Fibroblast of skin of right quadriceps (primary cell): ENCODE measurements around the gene RPN2.
A peak's percentile ranks its signal among the peaks of the same experiment; 100 is the strongest.

Source experiments
- DNase-seq: peaks from one replicate; pipeline ENCODE4 v3.0.0-alpha.2; 2013

RPN2 gene

DNA sequence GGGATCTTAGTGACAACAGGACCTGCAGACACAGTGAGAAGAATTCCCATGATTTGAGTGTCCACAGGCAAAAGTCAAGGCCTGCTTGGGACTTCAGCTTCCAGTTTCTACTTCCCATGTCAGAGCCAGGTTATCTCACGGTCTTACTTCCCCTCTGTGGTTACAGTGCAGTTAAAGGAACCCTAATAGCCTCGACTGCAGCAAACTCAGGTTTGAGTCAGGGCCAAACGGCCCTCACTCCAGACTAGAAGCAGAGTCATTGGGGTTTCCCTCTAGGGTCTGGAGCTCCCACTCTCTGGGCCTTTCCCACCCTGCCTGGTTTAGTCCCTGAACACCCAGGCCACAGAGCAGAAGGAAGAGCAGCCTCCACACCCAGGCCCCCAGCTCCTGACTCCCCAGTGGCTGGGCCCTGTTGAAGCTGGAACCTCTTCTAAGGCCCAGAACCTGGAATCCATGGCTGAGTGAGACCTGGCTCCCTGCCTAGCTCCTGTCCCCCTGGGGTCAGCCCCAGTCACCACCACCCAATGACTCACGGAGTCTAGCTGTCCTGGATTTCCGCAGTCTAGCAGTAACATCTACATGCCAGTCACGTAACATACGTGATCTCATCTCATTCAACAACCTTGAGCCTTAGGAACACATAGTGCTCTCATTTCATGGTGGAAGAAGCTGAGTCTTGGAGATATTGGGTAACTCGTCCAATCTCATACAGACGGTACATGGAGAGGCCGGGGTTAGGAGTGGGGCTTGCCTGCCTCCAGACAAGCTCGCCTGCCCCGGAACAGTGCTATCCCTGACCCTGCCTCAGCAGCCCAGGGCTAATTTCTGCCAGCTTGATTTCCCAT is 91.7 kb downstream of the RPN2 start:
- DNase-seq: peak; percentile 20

DNA sequence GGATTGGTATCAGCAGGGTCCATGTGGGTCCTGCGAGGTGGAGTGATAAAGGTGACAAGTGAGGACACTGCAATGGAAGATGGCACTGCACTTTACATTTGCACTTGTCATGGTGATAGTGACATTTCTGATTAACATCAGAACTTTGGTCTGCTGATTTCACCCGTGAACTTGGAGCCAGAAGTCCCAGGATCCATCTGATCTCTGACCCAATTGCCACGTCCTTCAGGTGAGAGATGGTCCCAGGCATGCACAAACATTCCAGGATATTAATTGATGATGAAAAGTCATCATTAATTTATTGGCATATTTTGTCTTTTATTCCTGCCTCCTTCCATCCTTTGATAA is 92.3 kb downstream of the RPN2 start:
- DNase-seq: no peak

DNA sequence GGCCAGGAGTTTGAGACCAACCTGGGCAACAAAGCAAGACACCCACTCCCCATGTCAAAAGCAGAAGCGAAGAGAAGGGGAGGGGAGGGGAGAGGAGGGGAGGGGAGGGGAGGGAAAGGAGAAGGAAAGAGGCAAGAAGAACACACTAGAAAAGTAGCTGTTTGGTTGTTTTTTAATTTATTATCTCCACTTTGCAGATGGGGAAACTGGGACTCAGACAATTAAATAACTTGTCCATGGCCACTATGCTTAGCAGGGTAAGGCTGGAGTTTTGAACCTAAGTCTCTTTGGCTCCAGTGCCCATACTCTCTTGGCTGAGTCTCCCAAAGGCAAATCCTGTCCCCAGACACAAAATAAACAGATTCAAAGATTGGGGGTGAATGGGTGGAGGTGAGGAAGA is 94.9 kb downstream of the RPN2 start:
- no peak for DNase-seq

DNA sequence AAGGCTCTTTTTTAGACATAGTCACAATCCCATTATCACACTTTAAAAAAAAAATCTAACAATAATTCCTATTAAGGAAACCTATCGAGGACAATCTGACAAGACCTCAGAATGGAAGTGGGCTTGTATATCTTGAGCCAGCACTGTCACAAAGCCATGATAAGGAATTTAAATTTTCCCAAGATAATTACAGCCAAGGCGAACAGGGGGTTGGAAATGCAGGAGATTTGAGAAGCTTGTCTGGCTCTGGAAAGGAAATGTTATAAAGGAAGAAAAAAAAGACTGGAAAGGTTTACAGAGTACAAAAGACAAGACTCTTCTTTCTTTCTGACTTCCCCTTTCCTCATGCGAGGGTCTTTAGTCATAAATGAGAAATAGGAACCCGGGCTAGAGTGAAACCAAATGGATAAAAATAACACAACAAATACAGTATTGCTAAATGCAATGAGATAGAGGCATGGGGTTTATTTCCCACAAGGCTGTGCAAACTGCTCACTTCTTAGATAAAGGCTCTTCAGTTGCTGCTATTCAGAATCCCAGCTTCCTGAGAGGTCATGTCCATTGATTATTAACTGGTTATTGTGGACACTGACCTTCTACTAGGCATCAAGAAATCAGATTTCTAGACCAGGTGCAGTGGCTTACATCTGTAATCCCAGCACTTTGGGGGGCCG is 95.9 kb downstream of the RPN2 start:
- no peak for DNase-seq

DNA sequence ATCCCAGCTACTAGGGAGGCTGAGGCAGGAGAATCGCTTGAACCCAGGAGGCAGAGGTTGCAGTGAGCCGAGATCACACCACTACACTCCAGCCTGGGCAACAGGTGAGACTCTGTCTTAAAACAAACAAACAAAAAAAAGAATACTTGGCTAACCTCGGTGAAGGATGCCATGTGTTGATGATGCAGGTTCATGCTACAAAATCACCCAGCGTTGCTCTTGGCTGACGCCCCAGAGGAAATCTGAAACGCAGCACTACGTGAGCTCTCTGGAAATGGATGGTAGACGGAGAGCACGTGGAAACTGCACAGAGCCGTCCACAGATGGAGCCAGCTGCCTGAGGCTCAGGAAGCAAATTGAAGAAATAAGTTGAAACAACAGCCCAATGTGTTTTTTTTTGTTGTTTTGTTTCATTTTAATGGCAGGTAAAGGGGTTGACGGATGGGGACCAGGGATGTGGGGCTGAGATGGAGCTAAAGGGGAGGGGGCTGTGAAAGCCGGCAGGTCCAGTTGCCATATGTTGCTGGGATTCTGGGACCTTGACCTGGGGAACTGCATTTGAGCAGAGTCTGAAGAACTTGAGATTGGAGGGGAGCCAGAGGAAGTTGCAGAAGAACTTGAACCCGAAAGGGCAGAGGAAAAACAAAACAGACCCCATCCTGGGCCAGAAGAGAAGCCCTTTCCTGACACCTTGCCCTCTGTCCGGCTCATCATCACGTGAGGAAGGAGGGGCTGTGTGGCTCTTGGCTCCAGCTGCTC is 97.5 kb downstream of the RPN2 start:
- DNase-seq: peak; percentile 75

- DNase-seq: no peak
These were observed 98.1 kb downstream of the RPN2 start for GRCh38 chr20:37277253-37277593.

- DNase-seq: peak; percentile 33
These were observed 99.9 kb downstream of the RPN2 start for GRCh38 chr20:37278966-37279590.

GRCh38 chr20:37279820-37280219 is 100.7 kb downstream of the RPN2 start:
- no peak for DNase-seq

- no peak for DNase-seq
These were observed 101.3 kb downstream of the RPN2 start for GRCh38 chr20:37280403-37280802.

DNA sequence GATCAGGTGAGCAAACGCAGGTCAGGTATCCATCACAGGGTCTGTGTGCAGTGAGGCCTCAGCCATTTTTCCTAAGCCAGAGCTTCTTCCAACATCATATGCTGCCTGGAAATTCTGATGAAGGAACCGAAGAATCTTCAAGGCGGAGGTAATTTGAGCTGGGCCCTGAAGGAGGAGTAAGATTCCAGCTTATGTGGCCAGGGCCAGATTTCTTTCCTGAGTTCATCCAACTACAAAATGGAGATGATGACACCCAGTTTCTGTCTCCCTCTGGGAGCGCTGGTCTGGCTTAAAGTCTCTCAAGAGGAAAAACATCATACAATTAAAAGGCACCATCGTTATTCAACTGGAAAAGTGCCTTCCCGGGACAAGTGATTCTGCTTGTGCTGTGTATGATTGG is 103.4 kb downstream of the RPN2 start:
- peak; percentile 79 for DNase-seq

DNA sequence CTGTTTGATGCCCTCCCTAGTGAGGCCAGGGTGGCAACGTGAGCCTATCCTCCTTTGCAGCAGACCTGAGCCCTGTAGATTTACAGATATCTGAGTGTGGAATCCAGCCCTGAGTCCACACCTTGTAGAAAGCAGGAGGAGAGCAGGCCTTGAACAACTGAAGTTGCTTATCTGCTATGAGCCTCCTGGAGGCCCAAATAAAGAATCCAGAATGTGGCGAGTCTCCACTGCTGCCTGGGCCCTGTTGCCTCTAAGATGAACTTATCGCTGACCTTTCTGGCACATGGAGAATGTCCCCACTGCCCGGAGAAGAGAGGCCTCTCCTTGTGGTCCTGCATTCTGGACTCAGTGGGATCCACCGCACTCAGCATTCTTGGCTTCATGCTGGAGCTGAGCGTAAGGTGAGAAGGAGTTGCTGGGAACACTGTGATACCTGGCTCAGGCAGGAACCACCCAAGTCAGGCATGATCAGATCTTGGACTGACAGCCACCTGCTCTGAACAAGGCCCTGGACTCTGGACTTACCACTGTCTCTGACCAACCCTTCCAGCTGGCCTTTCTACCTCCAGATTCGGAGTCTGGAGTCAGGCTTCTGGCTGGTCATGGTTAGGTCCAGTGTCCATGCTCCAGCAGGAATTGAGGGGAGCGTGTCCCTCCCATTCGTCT is 104.5 kb downstream of the RPN2 start:
- DNase-seq: no peak

- DNase-seq: no peak
These were observed 105.6 kb downstream of the RPN2 start for GRCh38 chr20:37284691-37285161.

DNA sequence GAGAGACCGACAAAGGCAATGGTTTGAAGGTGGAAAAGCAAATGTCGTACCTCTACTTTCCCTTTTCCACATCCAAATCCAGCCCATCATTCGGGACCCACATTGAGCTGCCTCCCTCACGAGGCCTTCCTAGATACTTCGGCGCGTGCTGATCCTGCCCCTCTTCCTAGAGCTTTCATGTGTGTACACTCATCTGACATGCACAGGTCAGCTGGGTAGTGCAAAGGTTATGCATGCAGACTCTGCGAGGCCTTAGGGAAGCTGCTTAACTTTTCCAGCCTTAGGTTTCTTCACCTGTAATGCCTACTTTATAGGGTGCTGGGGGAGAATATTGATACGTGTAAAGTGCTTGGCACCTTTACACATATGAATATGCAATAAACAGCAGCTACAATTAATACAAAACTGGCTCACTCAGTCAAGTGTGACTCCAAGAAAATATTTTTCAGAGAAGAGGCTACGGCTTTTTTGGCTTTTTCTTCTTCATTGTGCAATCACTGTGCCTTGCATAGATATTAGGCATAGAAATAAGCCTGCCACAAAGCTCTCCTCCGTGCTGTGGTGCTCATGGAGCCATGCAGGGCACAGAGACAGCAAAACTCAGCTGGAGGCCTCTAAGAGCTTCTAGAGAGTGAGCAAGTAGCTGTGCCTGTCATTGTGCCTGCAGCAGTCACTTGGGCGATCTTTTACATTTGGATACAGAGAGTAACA is 106.7 kb downstream of the RPN2 start:
- no peak for DNase-seq

GRCh38 chr20:37288091-37288490 is 109.0 kb downstream of the RPN2 start:
- no peak for DNase-seq

- DNase-seq: no peak
These were observed 111.2 kb downstream of the RPN2 start for GRCh38 chr20:37290158-37290810.
